HG03521 (cell line): ENCODE results near the gene SLC17A7.
"Not testable (repeated sequence)": the region's sequence is repeated elsewhere in the genome, so short reads cannot be mapped to it uniquely, and the experiment has no call there.

Experiments used
- ATAC-seq: cut with Tn5 transposase; IDR thresholded peaks from one replicate; pipeline ENCODE4 v1.9.1; 2021; ENCODE audit warnings: mild to moderate bottlenecking, moderate library complexity; ENCODE audit not compliant: unreplicated experiment

The SLC17A7 gene

DNA sequence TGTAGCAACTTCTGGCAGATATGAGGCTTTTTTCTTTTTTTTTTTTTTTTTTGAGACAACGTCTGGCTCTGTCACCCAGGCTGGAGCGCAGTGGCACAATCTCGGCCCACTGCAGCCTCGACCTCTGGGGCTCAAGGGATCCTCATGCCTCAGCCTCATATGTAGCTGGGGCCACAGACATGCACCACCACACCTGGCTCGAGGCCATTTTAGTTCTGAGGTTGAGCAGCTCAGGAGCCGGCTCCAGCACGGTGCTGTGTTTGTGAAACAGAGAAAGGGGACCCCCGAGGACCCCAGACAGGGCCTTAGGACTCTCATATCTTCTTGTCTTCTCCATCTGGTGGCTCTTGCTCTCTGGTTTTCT is 29.3 kb upstream of the SLC17A7 start:
- no peak for ATAC-seq

DNA sequence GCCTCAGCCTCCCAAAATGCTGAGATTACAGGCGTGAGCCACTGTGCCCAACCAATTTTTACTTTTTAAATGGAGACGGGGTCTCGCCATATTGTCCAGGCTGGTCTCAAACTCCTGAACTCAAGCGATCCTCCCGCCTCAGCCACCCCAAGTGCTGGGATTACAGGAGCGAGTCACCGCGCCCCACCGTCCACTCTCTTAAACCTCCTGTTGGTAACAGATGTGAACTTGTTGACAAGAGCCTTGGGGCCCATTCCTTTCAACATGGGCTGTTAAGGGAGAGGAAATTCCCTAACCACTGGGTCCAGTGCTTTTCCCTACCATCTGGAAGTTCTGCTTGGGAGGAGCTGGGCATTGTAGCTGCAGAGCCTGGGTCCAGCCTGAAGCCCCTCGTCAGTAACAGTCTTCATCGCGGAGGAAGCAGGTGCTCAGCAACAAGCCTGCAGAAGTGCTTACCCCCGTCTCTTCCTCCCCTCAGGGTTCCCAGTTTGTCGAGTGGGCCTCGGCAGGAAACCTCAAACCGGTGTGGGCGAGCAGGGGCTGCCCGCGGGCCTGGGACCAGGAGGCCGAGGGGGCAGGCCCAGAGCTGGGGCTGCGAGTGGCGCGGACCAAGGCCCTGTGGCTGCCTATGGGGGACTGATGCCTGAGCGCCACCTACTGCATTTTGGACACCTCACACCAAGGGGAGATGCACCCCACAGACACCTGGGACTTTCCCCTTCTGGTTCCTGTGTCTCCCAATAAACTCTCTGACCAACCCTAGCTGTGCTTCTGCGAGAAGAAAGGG is 28.7 kb upstream of the SLC17A7 start:
- ATAC-seq: peak; percentile 38

DNA sequence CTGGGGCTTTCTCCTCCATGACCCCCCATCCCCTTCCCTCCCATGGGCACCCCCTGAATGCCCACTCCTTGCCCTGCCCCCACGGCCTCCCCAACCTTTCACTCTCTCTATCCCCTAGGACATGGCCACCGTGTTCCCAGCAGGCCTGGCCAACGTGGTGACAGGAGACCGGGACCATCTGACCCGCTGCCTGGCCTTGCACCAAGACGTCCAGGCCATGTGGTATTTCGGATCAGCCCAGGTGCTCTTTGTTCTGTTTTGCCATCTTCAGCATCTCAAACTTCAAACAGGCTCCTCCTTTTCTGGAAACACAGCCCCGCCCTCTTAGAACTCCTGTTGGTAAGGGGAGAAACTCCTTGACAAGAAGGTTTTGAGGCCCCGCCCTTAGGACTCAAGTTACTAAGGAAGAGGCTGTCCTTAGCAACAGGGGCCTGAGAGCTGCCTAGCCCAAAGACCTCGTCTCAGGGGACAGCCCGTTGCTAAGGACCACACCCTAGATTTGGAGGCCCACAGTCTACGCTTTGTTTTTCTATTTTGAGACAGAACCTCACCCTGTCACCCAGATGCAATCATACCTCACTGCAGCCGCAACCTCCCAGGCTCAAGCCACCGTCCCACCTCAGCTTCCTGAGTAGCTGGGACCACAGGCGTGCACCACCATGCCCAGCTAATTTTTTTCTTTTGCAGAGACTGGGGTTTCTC is 27.6 kb upstream of the SLC17A7 start:
- ATAC-seq: peak; percentile 56

DNA sequence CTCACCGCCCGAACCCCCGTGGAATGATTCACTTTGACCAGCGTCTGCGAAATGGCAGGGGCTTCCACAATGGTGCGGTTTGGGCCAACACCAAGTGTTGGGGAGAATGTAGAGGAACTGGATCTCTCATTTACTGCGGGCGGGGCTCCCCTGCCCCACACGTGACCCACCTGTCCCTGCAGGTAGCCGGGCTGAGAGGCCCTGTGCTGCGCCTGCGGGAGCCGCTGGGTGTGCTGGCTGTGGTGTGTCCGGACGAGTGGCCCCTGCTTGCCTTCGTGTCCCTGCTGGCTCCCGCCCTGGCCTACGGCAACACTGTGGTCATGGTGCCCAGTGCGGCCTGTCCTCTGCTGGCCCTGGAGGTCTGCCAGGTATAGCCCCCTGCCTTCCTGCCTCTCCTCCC is 26.9 kb upstream of the SLC17A7 start:
- no peak for ATAC-seq

DNA sequence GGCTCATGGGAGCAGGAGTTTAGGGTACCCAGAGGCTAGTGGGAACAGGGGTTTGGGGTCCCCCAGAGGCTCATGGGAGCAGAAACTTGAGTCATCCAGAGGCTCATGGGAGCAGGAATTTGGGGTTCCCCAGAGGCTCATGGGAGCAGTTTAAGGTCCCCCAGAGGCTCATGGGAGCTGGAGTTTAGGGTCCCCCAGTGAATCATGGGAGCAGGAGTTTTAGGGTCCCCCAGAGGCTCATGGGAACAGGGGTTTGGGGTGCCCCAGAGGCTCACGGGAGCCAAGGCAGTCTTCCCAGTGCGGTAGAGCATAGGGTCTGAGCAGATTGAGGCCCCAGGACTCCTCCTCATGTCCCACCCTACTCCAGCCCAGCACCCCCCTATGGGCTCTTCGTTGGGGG is 24.0 kb upstream of the SLC17A7 start:
- no peak for ATAC-seq

DNA sequence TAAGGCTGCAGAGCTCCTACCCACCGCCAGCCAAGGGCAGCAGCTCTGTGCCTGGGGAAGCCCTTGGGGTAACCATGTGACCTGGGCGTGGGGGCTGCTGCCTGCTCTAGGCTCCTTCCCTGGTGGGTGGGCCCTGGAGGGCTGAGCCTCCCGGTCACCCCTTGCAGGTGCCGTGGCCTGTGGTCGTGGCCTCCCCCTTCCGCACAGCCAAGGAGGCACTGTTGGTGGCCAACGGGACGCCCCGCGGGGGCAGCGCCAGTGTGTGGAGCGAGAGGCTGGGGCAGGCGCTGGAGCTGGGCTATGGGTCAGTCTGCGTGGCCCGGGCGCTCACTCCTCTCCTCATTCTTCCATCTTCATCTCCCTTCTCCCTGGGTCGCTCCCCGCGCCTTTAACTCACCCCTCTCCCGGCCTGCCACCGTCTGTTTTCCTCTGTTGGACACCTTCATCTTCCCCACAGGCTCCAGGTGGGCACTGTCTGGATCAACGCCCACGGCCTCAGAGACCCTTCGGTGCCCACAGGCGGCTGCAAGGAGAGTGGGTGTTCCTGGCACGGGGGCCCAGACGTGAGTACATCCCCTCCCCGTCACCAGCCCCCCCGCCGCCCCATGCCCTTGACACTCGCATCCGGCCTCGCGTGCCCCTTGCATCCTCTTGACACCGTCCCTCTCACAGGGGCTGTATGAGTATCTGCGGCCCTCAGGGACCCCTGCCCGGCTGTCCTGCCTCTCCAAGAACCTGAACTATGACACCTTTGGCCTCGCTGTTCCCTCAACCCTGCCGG is 22.8 kb upstream of the SLC17A7 start:
- no peak for ATAC-seq

DNA sequence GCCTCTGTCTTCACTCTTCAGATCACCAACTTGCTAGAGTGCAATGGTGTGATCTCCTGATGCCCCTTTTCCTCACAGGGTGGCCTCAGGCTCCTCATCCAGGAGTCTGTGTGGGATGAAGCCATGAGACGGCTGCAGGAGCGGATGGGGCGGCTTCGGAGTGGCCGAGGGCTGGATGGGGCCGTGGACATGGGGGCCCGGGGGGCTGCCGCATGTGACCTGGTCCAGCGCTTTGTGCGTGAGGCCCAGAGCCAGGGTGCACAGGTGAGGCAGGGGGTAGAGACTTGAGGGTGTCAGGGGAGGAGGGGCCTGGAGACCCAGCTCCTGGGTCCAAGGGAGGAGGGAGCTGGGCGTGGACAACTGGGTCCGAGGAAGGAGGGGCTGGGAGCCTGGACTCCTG is 21.2 kb upstream of the SLC17A7 start:
- ATAC-seq: no peak

DNA sequence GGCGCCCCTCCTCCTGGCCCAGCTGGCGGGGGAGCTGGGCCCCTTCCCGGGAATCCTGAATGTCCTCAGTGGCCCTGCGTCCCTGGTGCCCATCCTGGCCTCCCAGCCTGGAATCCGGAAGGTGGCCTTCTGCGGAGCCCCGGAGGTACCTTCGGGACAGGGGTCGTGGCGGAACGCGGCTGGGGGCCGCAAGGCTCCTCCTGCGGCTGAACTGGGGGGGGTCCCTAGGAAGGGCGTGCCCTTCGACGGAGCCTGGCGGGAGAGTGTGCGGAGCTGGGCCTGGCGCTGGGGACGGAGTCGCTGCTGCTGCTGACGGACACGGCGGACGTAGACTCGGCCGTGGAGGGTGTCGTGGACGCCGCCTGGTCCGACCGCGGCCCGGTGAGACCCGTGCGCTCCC is 20.3 kb upstream of the SLC17A7 start:
- no peak for ATAC-seq

DNA sequence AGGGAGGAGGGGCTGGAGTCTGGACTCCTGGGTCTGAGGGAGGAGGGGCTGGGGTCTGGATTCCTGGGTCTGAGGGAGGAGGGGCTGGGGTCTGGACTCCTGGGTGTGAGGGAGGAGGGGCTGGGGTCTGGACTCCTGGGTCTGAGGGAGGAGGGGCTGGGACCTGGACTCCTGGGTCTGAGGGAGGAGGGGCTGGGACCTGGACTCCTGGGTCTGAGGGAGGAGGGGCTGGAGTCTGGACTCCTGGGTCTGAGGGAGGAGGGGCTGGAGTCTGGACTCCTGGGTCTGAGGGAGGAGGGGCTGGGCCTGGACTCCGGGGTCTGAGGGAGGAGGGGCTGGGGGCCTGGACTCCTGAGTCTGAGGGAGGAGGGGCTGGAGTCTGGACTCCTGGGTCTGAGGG is 19.8 kb upstream of the SLC17A7 start:
- not testable (repeated sequence) for ATAC-seq

DNA sequence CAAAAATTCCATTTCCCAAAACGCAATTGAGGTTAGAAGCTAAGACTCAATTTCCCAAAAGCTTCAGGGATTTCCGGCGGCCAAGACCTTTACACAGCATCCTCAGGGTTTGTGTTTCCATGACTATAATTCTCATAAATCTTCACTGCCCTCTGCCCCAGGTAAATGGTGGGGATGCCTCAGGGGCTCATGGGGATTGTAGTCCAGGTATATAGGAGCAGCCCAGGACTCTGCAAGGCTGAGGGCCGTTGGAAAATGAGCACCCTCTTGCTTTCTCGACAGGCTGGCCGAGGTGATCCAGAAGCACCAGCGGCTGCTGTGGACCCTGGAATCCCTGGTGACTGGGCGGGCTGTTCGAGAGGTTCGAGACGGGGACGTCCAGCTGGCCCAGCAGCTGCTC is 18.1 kb upstream of the SLC17A7 start:
- ATAC-seq: no peak

DNA sequence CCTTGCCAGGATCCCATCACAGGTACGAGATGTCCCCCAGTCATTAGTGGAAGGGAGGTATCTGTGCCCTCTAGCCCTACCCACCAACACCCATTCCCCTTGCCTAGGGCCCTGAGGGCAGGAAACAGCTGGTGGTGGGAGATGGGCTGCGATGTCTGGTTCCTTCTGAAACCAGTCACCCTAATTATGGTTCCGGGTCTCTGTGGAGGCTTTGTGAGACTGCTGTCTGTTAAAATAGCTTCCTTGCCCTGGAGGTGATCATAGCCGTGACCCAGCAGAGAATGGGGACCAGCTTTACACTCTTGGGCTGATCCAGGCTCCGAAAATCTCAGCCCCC is 17.2 kb upstream of the SLC17A7 start:
- ATAC-seq: no peak

DNA sequence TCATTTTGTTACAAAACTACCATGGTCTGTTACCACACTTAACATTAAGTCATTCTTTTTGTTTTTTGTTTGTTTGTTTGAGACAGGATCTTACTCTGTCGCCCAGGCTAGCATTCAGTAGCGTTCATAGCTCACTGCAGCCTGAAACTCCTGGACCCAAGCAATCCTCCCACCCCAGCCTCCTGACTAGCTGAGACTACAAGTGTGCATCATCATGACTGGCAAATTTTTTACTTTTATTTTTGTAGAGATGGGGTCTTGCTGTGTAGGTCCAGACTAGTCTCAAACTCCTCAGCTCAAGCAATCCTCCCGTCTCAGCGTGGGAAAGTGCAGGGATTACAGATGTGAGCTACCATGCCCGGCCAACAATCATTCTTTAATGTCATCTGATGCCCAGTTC is 15.0 kb upstream of the SLC17A7 start:
- ATAC-seq: no peak

DNA sequence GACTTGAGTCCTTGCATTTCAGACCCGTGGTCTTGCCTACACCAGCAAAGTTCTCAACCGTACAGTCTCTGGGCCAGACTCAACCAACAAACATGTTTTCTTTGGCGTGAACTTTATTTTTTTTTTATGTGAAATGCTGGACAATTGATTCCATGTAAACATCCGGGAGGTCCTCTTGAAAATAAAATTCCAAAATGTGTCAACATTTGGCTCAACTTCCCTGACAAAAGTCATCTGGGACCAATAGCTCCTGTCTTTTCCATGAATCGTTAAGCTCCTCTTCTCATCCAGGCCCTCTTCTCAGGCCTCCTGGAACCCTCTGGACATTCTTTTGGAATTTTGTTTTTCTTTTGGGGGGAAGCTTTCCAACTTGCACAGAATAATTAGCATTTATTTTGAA is 14.4 kb upstream of the SLC17A7 start:
- no peak for ATAC-seq

DNA sequence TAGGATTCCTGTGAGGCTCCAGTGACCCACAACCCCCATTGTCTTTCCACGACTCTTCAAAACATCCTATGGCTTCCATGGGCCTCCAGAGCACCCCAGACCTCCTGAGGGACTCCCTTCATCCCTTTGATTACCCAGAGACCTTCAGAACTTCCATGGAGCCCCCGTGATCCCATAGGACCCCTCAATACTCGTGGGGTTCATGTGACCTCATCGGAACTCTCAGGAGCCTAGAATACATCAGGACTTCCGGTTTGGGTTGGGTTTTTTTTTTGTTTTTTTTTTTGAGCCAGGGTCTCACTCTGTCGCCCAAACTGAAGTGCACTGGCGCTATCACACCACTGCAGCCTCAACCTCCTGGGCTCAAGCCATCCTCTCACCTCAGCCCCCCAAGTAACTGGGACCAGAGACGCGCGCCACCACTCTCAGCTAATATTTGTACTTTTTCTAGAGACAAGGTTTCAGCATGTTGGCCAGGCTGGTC is 12.5 kb upstream of the SLC17A7 start:
- no peak for ATAC-seq

DNA sequence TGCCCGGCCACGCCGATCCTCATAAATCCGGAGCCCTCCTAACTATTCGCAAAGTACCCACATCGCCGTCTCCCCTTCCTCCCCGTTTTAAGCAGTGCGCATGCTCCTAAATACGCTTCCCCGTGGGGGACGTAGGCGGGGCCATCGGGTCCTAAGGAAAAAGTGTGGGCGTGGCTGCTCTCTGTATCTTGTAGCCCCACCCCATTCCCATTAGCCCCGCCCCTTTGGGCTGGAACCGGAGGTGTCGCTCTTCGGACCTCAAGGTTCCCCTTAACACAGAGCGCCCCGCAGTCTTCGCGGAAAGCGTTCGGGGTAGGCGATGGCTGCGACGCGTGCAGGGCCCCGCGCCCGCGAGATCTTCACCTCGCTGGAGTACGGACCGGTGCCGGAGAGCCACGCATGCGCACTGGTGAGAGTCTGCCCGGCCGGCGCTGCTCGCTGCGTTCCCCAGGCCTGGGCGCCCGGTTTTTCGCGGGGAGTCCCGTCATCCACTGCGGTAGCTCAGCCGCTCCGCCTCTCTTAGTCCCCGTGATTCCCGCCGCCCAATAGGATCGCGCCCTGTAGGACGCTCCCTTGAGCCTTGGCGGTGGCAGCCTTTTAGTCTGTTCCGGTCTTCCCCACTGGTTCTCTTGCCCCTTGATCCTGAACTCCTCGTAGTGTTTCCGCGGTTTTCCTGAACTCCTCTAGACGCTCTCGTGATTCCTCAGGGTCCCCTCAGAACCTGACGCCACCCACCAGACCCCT is 11.9 kb upstream of the SLC17A7 start, which contains the start of gene ALDH16A1:
Gene ALDH16A1 (plus strand): TSS at position 213 of the 744 bp plus-strand sequence. CDS start 107 bp downstream, at position 320.
- peak; percentile 81 for ATAC-seq

DNA sequence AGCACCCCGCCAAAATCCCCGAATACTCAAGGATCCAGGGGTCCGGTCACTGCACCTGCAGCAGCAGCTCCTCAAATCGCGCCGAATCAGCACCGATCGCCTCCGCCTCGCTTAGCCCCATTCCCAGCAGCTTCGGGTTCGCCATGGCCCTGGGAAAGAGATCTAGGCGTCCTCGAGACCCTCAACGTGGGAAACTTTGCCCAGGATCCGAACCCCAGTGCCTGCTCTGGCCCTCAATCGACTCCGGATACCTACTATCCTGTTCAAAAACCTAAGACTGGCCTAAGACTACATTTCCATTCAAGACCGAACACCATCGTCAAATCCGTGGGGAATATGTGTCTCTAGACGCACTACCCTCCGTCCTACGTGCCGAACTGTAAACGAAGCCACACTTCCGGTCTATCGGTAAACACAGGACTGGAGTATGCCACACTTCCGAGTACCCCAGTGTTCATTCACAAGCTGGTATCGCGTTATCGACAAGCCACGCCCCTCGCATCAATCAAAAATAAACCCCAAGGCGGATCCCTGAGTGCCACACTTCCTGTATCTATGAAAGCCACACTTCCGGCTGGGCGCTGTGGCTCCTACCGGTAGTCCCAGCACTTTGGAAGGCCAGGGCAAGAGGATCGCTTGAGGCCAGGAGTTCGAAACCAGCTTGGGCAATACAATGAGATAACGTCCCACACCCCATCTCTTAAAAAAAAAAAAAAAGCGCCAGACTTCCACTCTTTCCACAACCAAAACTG is 10.3 kb upstream of the SLC17A7 start, which contains the start of gene PIH1D1:
Gene PIH1D1 (minus strand): TSS at position 385 of the 752 bp plus-strand sequence. CDS start 240 bp downstream, at position 145.
- peak; percentile 50 for ATAC-seq

DNA sequence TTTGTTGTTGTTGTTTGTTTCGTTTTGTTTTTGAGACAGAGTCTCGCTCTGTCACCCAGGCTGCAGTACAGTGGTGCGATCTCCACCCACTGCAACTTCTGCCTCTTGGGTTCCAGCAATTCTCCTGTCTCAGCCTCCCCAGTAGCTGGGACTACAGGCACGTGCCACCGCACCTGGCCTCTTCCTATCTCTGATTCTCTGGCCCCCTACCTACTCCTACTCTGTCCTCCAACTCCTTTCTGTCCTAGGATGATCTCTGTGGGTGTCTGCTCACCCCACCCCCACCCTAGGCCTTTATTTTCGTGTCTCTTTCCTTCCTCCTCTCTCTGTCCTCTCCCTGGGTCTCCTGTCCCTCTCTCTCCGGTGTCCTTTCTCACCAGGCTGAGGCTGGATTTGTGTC is 9.1 kb upstream of the SLC17A7 start:
- ATAC-seq: no peak

DNA sequence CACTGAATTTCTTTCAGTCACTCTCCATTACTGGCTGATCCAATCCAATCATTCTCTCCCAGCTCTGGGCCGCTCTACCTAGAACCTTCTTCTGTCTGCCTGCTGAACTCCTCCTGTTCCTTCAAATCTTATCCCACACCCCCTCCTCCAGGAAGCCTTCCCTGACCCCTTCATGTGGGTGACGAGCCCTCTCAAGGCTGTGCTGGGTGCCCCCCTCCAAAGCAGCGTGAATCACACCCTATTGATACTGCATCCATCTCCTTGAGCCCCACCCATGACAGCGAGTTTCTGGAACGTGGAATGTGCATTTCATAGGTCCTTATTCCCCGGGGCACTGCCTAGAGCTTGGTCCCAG is 7.1 kb upstream of the SLC17A7 start:
- ATAC-seq: no peak

DNA sequence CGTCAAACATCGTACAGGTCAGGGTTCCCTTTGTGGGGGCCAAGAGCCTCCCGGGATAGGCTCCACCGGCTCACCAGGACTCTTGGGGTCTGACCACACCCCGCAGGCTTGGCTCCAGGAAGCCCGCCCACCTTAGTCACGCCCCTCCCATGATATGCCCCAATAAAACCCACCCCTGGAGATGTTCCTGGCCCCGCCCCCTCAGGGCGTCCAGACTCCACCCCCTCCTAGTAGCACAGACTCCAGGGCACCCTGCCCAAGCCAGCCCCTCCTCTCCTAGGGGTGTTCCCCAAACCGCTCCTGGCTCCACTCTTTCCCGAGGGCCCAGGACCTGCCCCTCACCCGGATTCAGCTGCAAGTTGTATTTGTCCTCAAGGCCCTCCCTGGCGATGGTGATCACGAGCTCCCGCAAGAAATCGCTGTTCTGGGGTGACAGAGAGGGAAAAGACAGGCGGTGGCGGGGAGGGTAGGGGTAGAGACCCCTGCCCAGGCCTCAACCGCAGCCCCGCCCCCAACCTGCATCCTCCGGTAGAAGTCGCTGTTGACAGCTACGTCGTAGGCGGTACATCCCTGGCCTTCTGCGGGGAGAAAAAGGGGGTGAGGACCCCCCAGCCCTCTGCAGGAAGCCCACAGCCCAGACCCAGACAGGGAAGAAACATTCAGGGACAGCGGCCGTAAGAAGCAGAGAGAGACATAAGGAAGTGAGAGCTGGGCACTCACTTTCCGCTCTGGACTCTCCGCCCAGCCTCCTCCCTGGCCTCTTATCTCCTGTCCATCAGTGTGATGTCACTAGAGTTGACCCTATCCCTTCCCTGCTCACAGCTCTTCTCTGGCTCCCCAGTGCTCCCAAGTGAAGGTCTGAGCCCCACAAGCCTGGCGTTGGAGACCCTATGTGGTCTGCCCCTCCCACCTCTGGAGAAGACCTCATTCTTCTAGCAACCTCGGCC is 6.4 kb upstream of the SLC17A7 start:
- ATAC-seq: no peak
